ENCODE measurements around the gene CORO7.

GRCh38 chr16:4322121-4323052 lies 94.0 kb downstream of the CORO7 start:
- TF ChIP-seq, protein P1, sequence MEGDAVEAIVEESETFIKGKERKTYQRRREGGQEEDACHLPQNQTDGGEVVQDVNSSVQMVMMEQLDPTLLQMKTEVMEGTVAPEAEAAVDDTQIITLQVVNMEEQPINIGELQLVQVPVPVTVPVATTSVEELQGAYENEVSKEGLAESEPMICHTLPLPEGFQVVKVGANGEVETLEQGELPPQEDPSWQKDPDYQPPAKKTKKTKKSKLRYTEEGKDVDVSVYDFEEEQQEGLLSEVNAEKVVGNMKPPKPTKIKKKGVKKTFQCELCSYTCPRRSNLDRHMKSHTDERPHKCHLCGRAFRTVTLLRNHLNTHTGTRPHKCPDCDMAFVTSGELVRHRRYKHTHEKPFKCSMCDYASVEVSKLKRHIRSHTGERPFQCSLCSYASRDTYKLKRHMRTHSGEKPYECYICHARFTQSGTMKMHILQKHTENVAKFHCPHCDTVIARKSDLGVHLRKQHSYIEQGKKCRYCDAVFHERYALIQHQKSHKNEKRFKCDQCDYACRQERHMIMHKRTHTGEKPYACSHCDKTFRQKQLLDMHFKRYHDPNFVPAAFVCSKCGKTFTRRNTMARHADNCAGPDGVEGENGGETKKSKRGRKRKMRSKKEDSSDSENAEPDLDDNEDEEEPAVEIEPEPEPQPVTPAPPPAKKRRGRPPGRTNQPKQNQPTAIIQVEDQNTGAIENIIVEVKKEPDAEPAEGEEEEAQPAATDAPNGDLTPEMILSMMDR (IDR thresholded peaks at IDR 0.05) = no peak
- TF ChIP-seq POLR2A (IDR thresholded peaks at IDR 0.05) = no peak
